Upper lobe of left lung (tissue), 6 donors: Measurements from ENCODE around the gene DGKI. TPM values are rescaled to one million over a fixed set of nuclear protein-coding genes. Genes with fewer than 3 reads are reported as not detected.

ENCODE experiments used
- ATAC-seq, 2 donors: fragments of 200-7000 bp; cut with Tn5 transposase; one replicate each; pipeline ENCODE4 v1.9.1; 2022; ENCODE audit warnings: mild to moderate bottlenecking in 2 of 2, moderate library complexity in 2 of 2; ENCODE audit not compliant: low FRiP score in 2 of 2
- DNase-seq, 2 donors: peaks; one replicate each; pipeline ENCODE4 v3.0.0-alpha.2; 2019 to 2020
- H3K27ac ChIP-seq, 4 donors: fragments of 200-600 bp; sonication (generic); one replicate each; pipeline ENCODE4 v1.5.1; 2016 to 2019
- H3K27me3 ChIP-seq, 4 donors: fragments of 200-600 bp; sonication (generic); one replicate each; pipeline ENCODE4 v1.5.1; 2017 to 2019
- H3K36me3 ChIP-seq, 4 donors: fragments of 200-600 bp; sonication (generic); one replicate each; pipeline ENCODE4 v1.5.1; 2016 to 2019
- H3K4me1 ChIP-seq, 4 donors: fragments of 200-600 bp; sonication (generic); one replicate each; pipeline ENCODE4 v1.5.1; 2018 to 2019
- H3K4me3 ChIP-seq, 4 donors: fragments of 200-600 bp; sonication (generic); one replicate each; pipeline ENCODE4 v1.5.1; 2017 to 2019; ENCODE audit warnings: mild to moderate bottlenecking in 2 of 4, moderate library complexity in 1 of 4
- H3K9me3 ChIP-seq, 4 donors: fragments of 200-600 bp; sonication (generic); one replicate each; pipeline ENCODE4 v1.5.1; 2018 to 2019
- CTCF ChIP-seq, 6 experiments: fragments of 450-650 bp in 4 of 6; fragments of 200-600 bp in 2 of 6; sonication (generic) in 2 of 6; IDR thresholded peaks; one replicate each; pipeline ENCODE4 v1.5.1; 2016 to 2019; ENCODE audit warnings: antibody characterized with exemption in 6 of 6
- EP300 ChIP-seq, 4 donors: sonication (generic); formaldehyde crosslinking; IDR thresholded peaks; one replicate each; pipeline ENCODE4 v1.5.1; 2017; ENCODE audit warnings: antibody characterized with exemption in 4 of 4, control low read depth in 2 of 4
- POLR2A ChIP-seq, 4 donors: fragments of 450-650 bp; IDR thresholded peaks; one replicate each; pipeline ENCODE4 v1.5.1; 2016 to 2017; ENCODE audit warnings: antibody characterized with exemption in 4 of 4, mild to moderate bottlenecking in 2 of 4
- POLR2AphosphoS5 ChIP-seq, 2 donors: sonication (generic); formaldehyde crosslinking; IDR thresholded peaks; one replicate each; pipeline ENCODE4 v1.5.1; 2017; ENCODE audit warnings: antibody characterized with exemption in 2 of 2
- WGBS, 2 donors: methylation state at CpG; one replicate each; pipeline ENCODE4 v1.1.5; 2017 to 2018; 5-methylcytosine and 5-hydroxymethylcytosine counted together
- total RNA-seq, 6 donors: library from RNA; depleted of rRNA in 4 of 6; stranded (reverse); fragments of >200 nt in 4 of 6; gene quantifications; one replicate each; pipeline versions ENCODE4 v1.1.0 to v1.2.1, GENCODE V29; 2016 to 2021
- donor health status: DM: no; HTN: no; CAD: no; lungs with moderate emphysema.
- donor health status: DM: no; HTN: yes; CAD: no; lungs with severe emphysema.

The DGKI gene
- total RNA-seq, 6 donors from 2014 or later: under 0.01 to 4.5 (median 0.34) TPM; not detected in 1

GRCh38 chr7:137656850-137657232, 189.9 kb downstream of the DGKI start:
- ATAC-seq (peak in 1 of 2 donors; percentile 66), DNase-seq (no peak)
- 49 to 61% methylated on average over 3 of the region's 3 CpGs for WGBS, 2 donors
- Histone ChIP-seq H3K9me3 (no peaks in the 10 kb centered on the region), H3K27ac (no peak overlapping the region), H3K27me3 (no peaks in the 10 kb centered on the region), H3K36me3 (no peaks in the 10 kb centered on the region), H3K4me3 (no peak overlapping the region), H3K4me1 (peaks cover 0 to 6% (median 2%) of the 10 kb centered on the region in 4 donors)
- TF ChIP-seq POLR2A (IDR thresholded peaks at IDR 0.05): no peak

- H3K27ac ChIP-seq: no peak overlapping the region
- WGBS, 2 donors: 10% methylated on average over 8 of the region's 8 CpGs
Measured at GRCh38 chr7:137656227-137656849, 190.4 kb downstream of the DGKI start.

GRCh38 chr7:137655804-137656203, 191.0 kb downstream of the DGKI start:
- Histone ChIP-seq H3K4me1 (peaks cover 0 to 6% (median 2%) of the 10 kb centered on the region in 4 donors), H3K36me3 (no peaks in the 10 kb centered on the region), H3K27ac (no peak overlapping the region), H3K4me3 (no peak overlapping the region), H3K27me3 (no peaks in the 10 kb centered on the region), H3K9me3 (no peaks in the 10 kb centered on the region)
- peak in 1 of 2 donors; percentile 21 for DNase-seq
- peak in 1 of 2 donors; percentile 45 for ATAC-seq
- WGBS, 2 donors: 72 to 81% methylated on average over 6 of the region's 6 CpGs
- TF ChIP-seq EP300 (IDR thresholded peaks at IDR 0.05): no peak
- TF ChIP-seq CTCF (IDR thresholded peaks at IDR 0.05): no peak
- no peak for TF ChIP-seq POLR2A (IDR thresholded peaks at IDR 0.05)
- TF ChIP-seq POLR2AphosphoS5 (IDR thresholded peaks at IDR 0.05): no peak

More at GRCh38 chr7:137656227-137656849, 190.4 kb downstream of the DGKI start:
- Histone ChIP-seq H3K4me3 (no peak overlapping the region), H3K27me3 (no peaks in the 10 kb centered on the region), H3K9me3 (no peaks in the 10 kb centered on the region), H3K36me3 (no peaks in the 10 kb centered on the region), H3K4me1 (peaks cover 0 to 6% (median 2%) of the 10 kb centered on the region in 4 donors)
- ATAC-seq: peak in 1 of 2 donors; percentile 89
- DNase-seq: peak in 1 of 2 donors; percentile 76
- peak; percentile 30 to 70 (median 58) for TF ChIP-seq CTCF (IDR thresholded peaks at IDR 0.05)
- TF ChIP-seq POLR2AphosphoS5 (IDR thresholded peaks at IDR 0.05): no peak

DNA sequence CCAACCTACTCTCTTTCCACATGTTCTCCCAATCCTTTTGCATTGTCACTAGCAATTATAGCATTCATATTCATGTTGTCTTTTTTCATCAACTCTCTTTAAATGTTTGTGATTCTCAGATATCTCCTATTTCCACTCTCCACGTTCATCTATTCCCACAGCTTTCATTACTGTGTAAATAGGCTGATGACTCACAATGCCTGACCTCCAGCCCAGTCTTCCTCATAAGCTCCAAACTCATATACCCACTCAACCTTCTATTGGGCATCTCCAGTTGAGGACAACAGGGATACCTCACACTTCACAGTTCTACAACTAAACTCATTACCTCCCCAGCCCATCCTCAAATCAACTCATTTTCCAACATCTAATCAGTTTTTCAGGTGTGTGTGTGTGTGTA, 194.1 kb downstream of the DGKI start:
- TF ChIP-seq EP300 (IDR thresholded peaks at IDR 0.05) (no peak), CTCF (IDR thresholded peaks at IDR 0.05) (no peak)
- WGBS, 2 donors: 45 to 57% methylated on average over 1 of the region's 1 CpG

GRCh38 chr7:137647905-137648565, 198.7 kb downstream of the DGKI start:
- no peak overlapping the region for H3K27ac ChIP-seq
- 88 to 91% methylated on average over 3 of the region's 3 CpGs for WGBS, 2 donors
- ATAC-seq (no peak), DNase-seq (no peak)
- H3K9me3 ChIP-seq: no peaks in the 10 kb centered on the region
- no peak overlapping the region for H3K4me3 ChIP-seq
- H3K27me3 ChIP-seq: no peaks in the 10 kb centered on the region
- no peaks in the 10 kb centered on the region for H3K4me1 ChIP-seq
- no peak for TF ChIP-seq POLR2A (IDR thresholded peaks at IDR 0.05)
- TF ChIP-seq EP300 (IDR thresholded peaks at IDR 0.05): no peak
- no peak for TF ChIP-seq CTCF (IDR thresholded peaks at IDR 0.05)
- TF ChIP-seq POLR2AphosphoS5 (IDR thresholded peaks at IDR 0.05): no peak
- H3K36me3 ChIP-seq: no peaks in the 10 kb centered on the region

More for the DNA sequence above, 194.1 kb downstream of the DGKI start:
- H3K4me1 ChIP-seq: peaks cover 0 to 6% (median 2%) of the 10 kb centered on the region in 4 donors
- H3K27me3 ChIP-seq: no peaks in the 10 kb centered on the region
- ATAC-seq: no peak
- H3K9me3 ChIP-seq: no peaks in the 10 kb centered on the region
- no peak for DNase-seq
- H3K36me3 ChIP-seq: no peaks in the 10 kb centered on the region
- H3K27ac ChIP-seq: no peak overlapping the region
- no peak overlapping the region for H3K4me3 ChIP-seq
